HCT116 (cell line): ENCODE data around the gene AKR1B1. TPM values are rescaled to one million over a fixed set of nuclear protein-coding genes. Genes with fewer than 3 reads are reported as not detected.

Source experiments
- ATAC-seq: fragments of 200-7000 bp; cut with Tn5 transposase; 2 replicates; pipeline ENCODE4 v1.9.1; 2020; ENCODE audit warnings: mild to moderate bottlenecking, moderate library complexity
- BruUV-seq: library from RNA; stranded (reverse); fragments of 400-500 nt; replicated peaks from 2 replicates; lab custom pipeline; 2021; lab: Mats Ljungman, UMichigan
- CTCF ChIA-PET: fragments of 300-600 bp; sonication (Branson Sonifier 250); formaldehyde crosslinking; loops from one replicate; lab custom pipeline; 2021; ENCODE audit warnings: antibody characterized with exemption; lab: Charles Lee
- POLR2A ChIA-PET: fragments of 300-600, 350-600 bp; sonication (Branson Sonifier 250); formaldehyde crosslinking; loops from one replicate; lab custom pipeline; 2021; ENCODE audit warnings: antibody characterized with exemption; lab: Charles Lee
- RAD21 ChIA-PET, 2 experiments: fragments of 300-600 bp; sonication (Branson Sonifier 250); formaldehyde crosslinking; loops; one replicate each; lab custom pipeline; 2023; ENCODE audit warnings: low total read pairs in 2 of 2; ENCODE audit not compliant: uncharacterized antibody in 2 of 2, unreplicated experiment in 2 of 2, low non-redundant PET in 1 of 2; lab: Charles Lee
- DNase-seq: peaks from one replicate; pipeline ENCODE4 v3.0.0-alpha.2; 2010; ENCODE audit warnings: low read depth, low spot score
- H2AFZ ChIP-seq: fragments of 200-600 bp; shearing (Covaris generic), sonication (generic); 2 replicates; pipeline ENCODE4 v1.6.1; 2017; ENCODE audit warnings: low read depth, mixed run types, mixed read lengths, antibody characterized with exemption, low read length; ENCODE audit not compliant: poor library complexity, severe bottlenecking
- H3K27ac ChIP-seq: 2 replicates; pipeline ENCODE4 v1.5.1; 2012; ENCODE audit warnings: low read depth, low read length
- H3K27me3 ChIP-seq: fragments of 200-600 bp; sonication (generic); 2 replicates; pipeline ENCODE4 v1.6.1; 2016; ENCODE audit warnings: mixed run types, low read length, mixed read lengths; ENCODE audit not compliant: insufficient read depth
- H3K36me3 ChIP-seq, 2 experiments: fragments of 200-500 bp in 1 of 2; fragments of 200-600 bp in 1 of 2; sonication (Bioruptor generic) in 1 of 2; sonication (generic) in 1 of 2; 2 replicates each; pipeline versions ENCODE4 v1.5.1 to v1.6.1; 2014 to 2016; ENCODE audit warnings: low read length in 2 of 2, inconsistent platforms in 1 of 2, mixed read lengths in 1 of 2, mixed run types in 1 of 2; ENCODE audit not compliant: insufficient read depth in 2 of 2, control insufficient read depth in 1 of 2
- H3K4me1 ChIP-seq, 2 experiments: fragments of 200-600 bp in 1 of 2; sonication (generic) in 1 of 2; 2 replicates each; pipeline versions ENCODE4 v1.5.1 to v1.6.1; 2012 to 2017; ENCODE audit warnings: low read length in 2 of 2, inconsistent platforms in 1 of 2, mild to moderate bottlenecking in 1 of 2, mixed read lengths in 1 of 2, mixed run types in 1 of 2, moderate library complexity in 1 of 2; ENCODE audit not compliant: insufficient read depth in 2 of 2, control insufficient read depth in 1 of 2
- H3K4me2 ChIP-seq: fragments of 200-600 bp; sonication (generic); 2 replicates; pipeline ENCODE4 v1.6.1; 2017; ENCODE audit warnings: mixed run types, low read length, mixed read lengths
- H3K4me3 ChIP-seq, 2 experiments: fragments of 200-600 bp in 1 of 2; sonication (generic) in 1 of 2; replicated peaks in 1 of 2; 2 replicates each; pipeline ENCODE4 v1.5.1; 2011 to 2016; ENCODE audit warnings: low read length in 2 of 2, control low read depth in 1 of 2, low read depth in 1 of 2, mild to moderate bottlenecking in 1 of 2, mixed read lengths in 1 of 2, mixed run types in 1 of 2
- H3K79me2 ChIP-seq: fragments of 200-600 bp; sonication (generic); 2 replicates; pipeline ENCODE4 v1.6.1; 2017; ENCODE audit warnings: mild to moderate bottlenecking, mixed run types, low read length, moderate library complexity, mixed read lengths; ENCODE audit not compliant: insufficient read depth
- H3K9ac ChIP-seq: fragments of 200-600 bp; sonication (generic); 2 replicates; pipeline ENCODE4 v1.6.1; 2016; ENCODE audit warnings: low read length, mixed read lengths
- H3K9me2 ChIP-seq: fragments of 200-600 bp; sonication (generic), shearing (Covaris generic); 2 replicates; pipeline ENCODE4 v1.6.1; 2017; ENCODE audit warnings: mixed run types, mild to moderate bottlenecking, moderate library complexity; ENCODE audit not compliant: insufficient read depth
- H3K9me3 ChIP-seq, 2 experiments: fragments of 200-500 bp in 1 of 2; fragments of 200-600 bp in 1 of 2; sonication (Bioruptor generic) in 1 of 2; sonication (generic) in 1 of 2; 2 replicates each; pipeline ENCODE4 v1.6.1; 2014 to 2017; ENCODE audit warnings: low read length in 2 of 2, mixed read lengths in 2 of 2, inconsistent platforms in 1 of 2, low read depth in 1 of 2, mild to moderate bottlenecking in 1 of 2, mixed run types in 1 of 2, moderate library complexity in 1 of 2; ENCODE audit not compliant: control insufficient read depth in 1 of 2, insufficient read depth in 1 of 2
- H4K20me1 ChIP-seq: fragments of 200-600 bp; sonication (generic), shearing (Covaris generic); 2 replicates; pipeline ENCODE4 v1.6.1; 2017; ENCODE audit warnings: mixed run types, mild to moderate bottlenecking, moderate library complexity; ENCODE audit not compliant: insufficient read depth
- CBX3 ChIP-seq: IDR thresholded peaks from 2 replicates; pipeline ENCODE4 v1.6.1; 2012; ENCODE audit warnings: low read depth
- CEBPB ChIP-seq: IDR thresholded peaks from 2 replicates; pipeline ENCODE4 v1.6.1; 2012; ENCODE audit warnings: low read depth
- EGR1 ChIP-seq: IDR thresholded peaks from 2 replicates; pipeline ENCODE4 v1.6.1; 2012; ENCODE audit warnings: low read depth
- ELF1 ChIP-seq: IDR thresholded peaks from 2 replicates; pipeline ENCODE4 v1.6.1; 2012; ENCODE audit warnings: low read depth, borderline replicate concordance
- EZH2 ChIP-seq: fragments of 200-600 bp; sonication (generic); IDR thresholded peaks from 2 replicates; pipeline ENCODE4 v1.6.1; 2017; ENCODE audit warnings: antibody characterized with exemption, mixed run types
- FOSL1 ChIP-seq: IDR thresholded peaks from 2 replicates; pipeline ENCODE4 v1.6.1; 2012; ENCODE audit warnings: low read depth
- JUND ChIP-seq: IDR thresholded peaks from 2 replicates; pipeline ENCODE4 v1.6.1; 2012
- POLR2A ChIP-seq: IDR thresholded peaks from 2 replicates; pipeline ENCODE4 v1.7.0; 2011; ENCODE audit warnings: borderline replicate concordance; ENCODE audit not compliant: insufficient read depth, insufficient read length; ENCODE audit errors: extremely low read depth
- RAD21 ChIP-seq: IDR thresholded peaks from 2 replicates; pipeline ENCODE4 v1.6.1; 2012; ENCODE audit warnings: low read depth, mild to moderate bottlenecking
- SIN3A ChIP-seq: IDR thresholded peaks from 2 replicates; pipeline ENCODE4 v1.6.1; 2012; ENCODE audit warnings: low read depth
- SP1 ChIP-seq: IDR thresholded peaks from 2 replicates; pipeline ENCODE4 v1.6.1; 2012; ENCODE audit warnings: low read depth
- SRF ChIP-seq: IDR thresholded peaks from 2 replicates; pipeline ENCODE4 v1.6.1; 2012; ENCODE audit warnings: low read depth
- TCF7L2 ChIP-seq: IDR thresholded peaks from 2 replicates; pipeline ENCODE4 v1.7.0; 2011; ENCODE audit warnings: borderline replicate concordance, inconsistent platforms; ENCODE audit not compliant: insufficient read depth, insufficient read length; ENCODE audit errors: extremely low read depth
- YY1 ChIP-seq: IDR thresholded peaks from 2 replicates; pipeline ENCODE4 v1.6.1; 2011; ENCODE audit warnings: low read length, low read depth, moderate library complexity, mild to moderate bottlenecking; ENCODE audit not compliant: insufficient replicate concordance; ENCODE audit errors: extremely low read depth
- ZFX ChIP-seq: fragments of 450-650 bp; IDR thresholded peaks from 2 replicates; pipeline ENCODE4 v1.6.1; 2017
- ZNF274 ChIP-seq: fragments of 200-500 bp; sonication (Bioruptor generic); IDR thresholded peaks from 2 replicates; pipeline ENCODE4 v1.6.1; 2014; ENCODE audit warnings: mild to moderate bottlenecking, low read depth, low read length, inconsistent platforms
- intact Hi-C: fragments of 100-400 bp; cut with micrococcal nuclease; formaldehyde crosslinking; loops from 2 replicates; pipeline ENCODE4 v1.10.0; 2022
- total RNA-seq: library from RNA; stranded (reverse); gene quantifications from one replicate; pipeline ENCODE4 v1.2.1, GENCODE V29; 2021; ENCODE audit not compliant: unreplicated experiment
- TF ChIP-seq, protein P1 (sequence below): IDR thresholded peaks from 2 replicates; pipeline ENCODE4 v1.6.1; 2012; ENCODE audit warnings: low read depth
- TF ChIP-seq, protein P2 (sequence below): IDR thresholded peaks from 2 replicates; pipeline ENCODE4 v1.6.1; 2012
- TF ChIP-seq, protein P3 (sequence below): IDR thresholded peaks from 2 replicates; pipeline ENCODE4 v1.6.1; 2011; ENCODE audit warnings: mild to moderate bottlenecking, low read length, moderate library complexity; ENCODE audit not compliant: insufficient replicate concordance; ENCODE audit errors: extremely low read depth
- TF ChIP-seq, protein P4 (sequence below): IDR thresholded peaks from 2 replicates; pipeline ENCODE4 v1.6.1; 2012

The AKR1B1 gene
- total RNA-seq, 1 experiment from 2014 or later, result 56.8 TPM

DNA sequence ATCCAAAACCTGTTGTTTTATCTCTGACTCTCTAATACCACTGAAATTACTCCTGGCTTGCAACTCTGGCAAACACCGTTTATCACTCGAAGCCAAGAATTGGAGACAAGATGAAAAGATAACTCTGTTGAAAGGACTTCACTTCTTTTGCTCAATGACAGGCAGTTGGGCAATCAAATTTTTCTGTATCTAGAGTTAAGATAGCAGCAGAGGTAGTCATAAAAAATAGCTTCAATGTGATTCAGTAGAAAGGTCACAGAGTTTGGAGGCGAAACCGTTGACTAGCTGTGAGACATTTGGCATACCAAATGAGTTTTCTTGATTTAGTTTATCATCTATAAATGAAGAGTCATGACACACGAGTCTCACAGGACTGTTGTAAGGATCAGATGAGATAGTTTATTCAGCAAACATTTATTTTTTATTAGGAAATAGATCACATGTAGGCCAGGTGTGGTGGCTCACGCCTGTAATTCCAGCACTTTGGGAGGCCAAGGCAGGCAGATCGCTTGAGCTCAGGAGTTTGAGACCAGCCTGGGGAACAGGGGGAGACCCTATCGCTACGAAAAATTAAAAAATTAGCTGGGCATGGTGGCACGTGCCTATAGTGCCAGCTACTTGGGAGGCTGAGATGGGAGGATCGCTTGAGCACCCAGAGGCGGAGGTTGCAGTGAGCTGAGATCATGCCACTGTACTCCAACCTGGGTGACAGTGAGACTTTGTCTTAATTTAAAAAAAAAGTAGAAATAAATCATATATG, 23.6 kb downstream of the AKR1B1 start:
- ChIA-PET RAD21 (no interaction called here), CTCF (interaction anchor here (1.0 kb wide), 1 partner anchor 117 kb away, joined by 3 read pairs; no protein-coding TSS in a partner anchor)
- intact Hi-C loops, result loop anchor here (10.0 kb wide), 1 partner anchor 509 kb away; no protein-coding TSS in a partner anchor

More for the DNA sequence above, 23.6 kb downstream of the AKR1B1 start:
- Histone ChIP-seq H3K36me3 (no peaks in the 10 kb centered on the region), H3K79me2 (no peaks in the 10 kb centered on the region), H3K9ac (no peak overlapping the region), H2AFZ (no peak overlapping the region), H3K4me2 (no peak overlapping the region), H3K9me3 (no peaks in the 10 kb centered on the region)
- no TSS peak for BruUV-seq
- POLR2A ChIA-PET, result interaction anchor here (0.7 kb wide), 1 partner anchor 23 kb away, joined by 3 read pairs; no protein-coding TSS in a partner anchor
- TF ChIP-seq SP1, result no peak
- no peak for TF ChIP-seq TCF7L2
- TF ChIP-seq SRF, result no peak
- TF ChIP-seq POLR2A, result no peak
- no peak for TF ChIP-seq CEBPB
- no peak for TF ChIP-seq YY1
- TF ChIP-seq ELF1, result no peak
- no peak for TF ChIP-seq SIN3A
- TF ChIP-seq, protein P1, sequence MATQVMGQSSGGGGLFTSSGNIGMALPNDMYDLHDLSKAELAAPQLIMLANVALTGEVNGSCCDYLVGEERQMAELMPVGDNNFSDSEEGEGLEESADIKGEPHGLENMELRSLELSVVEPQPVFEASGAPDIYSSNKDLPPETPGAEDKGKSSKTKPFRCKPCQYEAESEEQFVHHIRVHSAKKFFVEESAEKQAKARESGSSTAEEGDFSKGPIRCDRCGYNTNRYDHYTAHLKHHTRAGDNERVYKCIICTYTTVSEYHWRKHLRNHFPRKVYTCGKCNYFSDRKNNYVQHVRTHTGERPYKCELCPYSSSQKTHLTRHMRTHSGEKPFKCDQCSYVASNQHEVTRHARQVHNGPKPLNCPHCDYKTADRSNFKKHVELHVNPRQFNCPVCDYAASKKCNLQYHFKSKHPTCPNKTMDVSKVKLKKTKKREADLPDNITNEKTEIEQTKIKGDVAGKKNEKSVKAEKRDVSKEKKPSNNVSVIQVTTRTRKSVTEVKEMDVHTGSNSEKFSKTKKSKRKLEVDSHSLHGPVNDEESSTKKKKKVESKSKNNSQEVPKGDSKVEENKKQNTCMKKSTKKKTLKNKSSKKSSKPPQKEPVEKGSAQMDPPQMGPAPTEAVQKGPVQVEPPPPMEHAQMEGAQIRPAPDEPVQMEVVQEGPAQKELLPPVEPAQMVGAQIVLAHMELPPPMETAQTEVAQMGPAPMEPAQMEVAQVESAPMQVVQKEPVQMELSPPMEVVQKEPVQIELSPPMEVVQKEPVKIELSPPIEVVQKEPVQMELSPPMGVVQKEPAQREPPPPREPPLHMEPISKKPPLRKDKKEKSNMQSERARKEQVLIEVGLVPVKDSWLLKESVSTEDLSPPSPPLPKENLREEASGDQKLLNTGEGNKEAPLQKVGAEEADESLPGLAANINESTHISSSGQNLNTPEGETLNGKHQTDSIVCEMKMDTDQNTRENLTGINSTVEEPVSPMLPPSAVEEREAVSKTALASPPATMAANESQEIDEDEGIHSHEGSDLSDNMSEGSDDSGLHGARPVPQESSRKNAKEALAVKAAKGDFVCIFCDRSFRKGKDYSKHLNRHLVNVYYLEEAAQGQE, result no peak
- TF ChIP-seq, protein P2, sequence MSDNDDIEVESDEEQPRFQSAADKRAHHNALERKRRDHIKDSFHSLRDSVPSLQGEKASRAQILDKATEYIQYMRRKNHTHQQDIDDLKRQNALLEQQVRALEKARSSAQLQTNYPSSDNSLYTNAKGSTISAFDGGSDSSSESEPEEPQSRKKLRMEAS, result no peak
- no peak for TF ChIP-seq EGR1
- TF ChIP-seq, protein P3, sequence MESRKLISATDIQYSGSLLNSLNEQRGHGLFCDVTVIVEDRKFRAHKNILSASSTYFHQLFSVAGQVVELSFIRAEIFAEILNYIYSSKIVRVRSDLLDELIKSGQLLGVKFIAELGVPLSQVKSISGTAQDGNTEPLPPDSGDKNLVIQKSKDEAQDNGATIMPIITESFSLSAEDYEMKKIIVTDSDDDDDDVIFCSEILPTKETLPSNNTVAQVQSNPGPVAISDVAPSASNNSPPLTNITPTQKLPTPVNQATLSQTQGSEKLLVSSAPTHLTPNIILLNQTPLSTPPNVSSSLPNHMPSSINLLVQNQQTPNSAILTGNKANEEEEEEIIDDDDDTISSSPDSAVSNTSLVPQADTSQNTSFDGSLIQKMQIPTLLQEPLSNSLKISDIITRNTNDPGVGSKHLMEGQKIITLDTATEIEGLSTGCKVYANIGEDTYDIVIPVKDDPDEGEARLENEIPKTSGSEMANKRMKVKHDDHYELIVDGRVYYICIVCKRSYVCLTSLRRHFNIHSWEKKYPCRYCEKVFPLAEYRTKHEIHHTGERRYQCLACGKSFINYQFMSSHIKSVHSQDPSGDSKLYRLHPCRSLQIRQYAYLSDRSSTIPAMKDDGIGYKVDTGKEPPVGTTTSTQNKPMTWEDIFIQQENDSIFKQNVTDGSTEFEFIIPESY, result no peak
- TF ChIP-seq JUND, result no peak
- TF ChIP-seq CBX3, result no peak
- TF ChIP-seq EZH2, result no peak
- no peak for TF ChIP-seq RAD21
- TF ChIP-seq FOSL1, result no peak
- TF ChIP-seq ZFX, result no peak
- no peak for TF ChIP-seq ZNF274
- TF ChIP-seq, protein P4, sequence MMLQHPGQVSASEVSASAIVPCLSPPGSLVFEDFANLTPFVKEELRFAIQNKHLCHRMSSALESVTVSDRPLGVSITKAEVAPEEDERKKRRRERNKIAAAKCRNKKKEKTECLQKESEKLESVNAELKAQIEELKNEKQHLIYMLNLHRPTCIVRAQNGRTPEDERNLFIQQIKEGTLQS, result no peak
- TF ChIP-seq, all 23 proteins: peak for 0
- peaks cover 6 to 16% of the 10 kb centered on the region in 2 experiments; a peak in 3 of 4 replicates for H3K4me1 ChIP-seq
- H3K9me2 ChIP-seq, result no peaks in the 10 kb centered on the region; the same call in 1 of the 2 replicates
- DNase-seq (no peak), ATAC-seq (no peak)
- H3K27me3 ChIP-seq, result no peaks in the 10 kb centered on the region
- no peak overlapping the region for H3K4me3 ChIP-seq
- no peaks in the 10 kb centered on the region for H4K20me1 ChIP-seq
- H3K27ac ChIP-seq, result no peak overlapping the region
